ENCODE results near the gene HSPB1.

DNA sequence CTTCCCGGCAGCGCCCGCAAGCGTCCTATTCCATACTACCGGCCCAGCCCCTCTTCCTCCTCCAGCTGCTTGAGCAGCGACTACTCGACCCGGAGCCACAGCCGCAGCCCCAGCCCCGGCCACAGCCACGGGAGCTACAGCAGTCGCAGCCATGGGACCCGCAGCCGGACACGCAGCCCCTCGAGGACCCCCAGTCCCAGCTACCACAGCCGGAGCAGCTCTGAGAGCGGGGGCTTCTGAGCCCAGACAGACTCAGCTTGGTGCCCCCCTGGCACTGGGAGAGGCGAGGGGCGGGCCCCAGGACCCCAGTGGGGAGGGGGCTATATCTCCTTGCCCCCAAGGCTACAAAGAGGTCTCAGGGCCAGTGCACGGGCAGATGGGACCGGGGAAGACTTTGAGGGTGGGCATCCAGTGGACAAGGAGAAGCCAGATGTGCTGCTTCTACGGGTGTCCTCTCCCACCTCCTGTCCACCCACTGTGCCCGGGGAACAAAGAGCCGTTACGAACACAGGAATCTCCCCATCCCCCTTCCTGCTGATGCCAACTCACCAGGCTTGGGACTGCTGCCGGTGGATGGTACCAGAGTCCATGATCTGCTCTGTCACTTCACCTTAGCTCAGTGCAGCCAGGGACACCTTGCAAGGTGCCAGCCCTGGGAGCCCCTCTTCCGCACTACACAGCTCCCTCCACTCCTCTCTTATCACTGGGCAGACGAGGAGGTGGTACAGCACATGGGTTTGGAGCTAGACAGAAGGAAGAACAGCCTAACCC, 16.7 kb upstream of the HSPB1 start:
- no peak for TF ChIP-seq EZH2 (IDR thresholded peaks at IDR 0.05; ENCODE audit: low read length, missing control alignments)
- TF ChIP-seq, protein P1, sequence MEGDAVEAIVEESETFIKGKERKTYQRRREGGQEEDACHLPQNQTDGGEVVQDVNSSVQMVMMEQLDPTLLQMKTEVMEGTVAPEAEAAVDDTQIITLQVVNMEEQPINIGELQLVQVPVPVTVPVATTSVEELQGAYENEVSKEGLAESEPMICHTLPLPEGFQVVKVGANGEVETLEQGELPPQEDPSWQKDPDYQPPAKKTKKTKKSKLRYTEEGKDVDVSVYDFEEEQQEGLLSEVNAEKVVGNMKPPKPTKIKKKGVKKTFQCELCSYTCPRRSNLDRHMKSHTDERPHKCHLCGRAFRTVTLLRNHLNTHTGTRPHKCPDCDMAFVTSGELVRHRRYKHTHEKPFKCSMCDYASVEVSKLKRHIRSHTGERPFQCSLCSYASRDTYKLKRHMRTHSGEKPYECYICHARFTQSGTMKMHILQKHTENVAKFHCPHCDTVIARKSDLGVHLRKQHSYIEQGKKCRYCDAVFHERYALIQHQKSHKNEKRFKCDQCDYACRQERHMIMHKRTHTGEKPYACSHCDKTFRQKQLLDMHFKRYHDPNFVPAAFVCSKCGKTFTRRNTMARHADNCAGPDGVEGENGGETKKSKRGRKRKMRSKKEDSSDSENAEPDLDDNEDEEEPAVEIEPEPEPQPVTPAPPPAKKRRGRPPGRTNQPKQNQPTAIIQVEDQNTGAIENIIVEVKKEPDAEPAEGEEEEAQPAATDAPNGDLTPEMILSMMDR (conservative IDR thresholded peaks at IDR 0.05 in 1 of 2, IDR thresholded peaks at IDR 0.05 in 1 of 2; ENCODE audit: low read depth in 1 of 2, low read length in 2 of 2), result no peak

Data from fibroblast of lung (primary cell).